Measurements from ENCODE around the gene CAPN10. TPM values are rescaled to one million over a fixed set of nuclear protein-coding genes. Genes with fewer than 3 reads are reported as not detected.

CAPN10 gene
- total RNA-seq, 1 donor from 2014 or later: 67.2 TPM

DNA sequence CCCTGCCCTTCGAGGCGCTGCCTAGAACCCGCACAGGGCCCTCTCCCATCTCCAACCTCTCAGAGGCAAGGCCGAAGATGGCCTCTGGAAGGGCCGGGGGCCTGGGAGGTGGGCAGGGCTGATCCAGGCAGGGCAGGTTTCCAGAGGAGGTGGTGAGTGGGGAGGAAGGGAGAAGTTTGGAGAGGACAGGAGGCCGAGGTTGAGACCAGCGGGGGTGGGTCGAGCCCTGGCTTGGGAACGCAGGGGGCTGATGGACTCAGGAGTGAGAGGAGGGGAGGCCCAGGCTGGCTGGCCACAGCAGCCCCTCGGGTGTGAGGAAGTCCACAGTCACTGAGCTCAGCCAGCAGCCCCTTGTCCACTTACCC, 10.5 kb downstream of the CAPN10 start:
- DNase-seq (ENCODE audit: low spot score, unreplicated experiment): no peak
- H3K9me3 Mint-ChIP-seq (ENCODE audit: low read depth): no peaks in the 10 kb centered on the region
- no peaks in the 10 kb centered on the region for H3K4me1 Mint-ChIP-seq (ENCODE audit: low read depth)
- H3K27ac Mint-ChIP-seq: no peak overlapping the region
- no peak overlapping the region for H3K4me3 Mint-ChIP-seq (ENCODE audit: low read depth)
- H3K36me3 Mint-ChIP-seq (ENCODE audit: insufficient read depth): peaks cover 2% of the 10 kb centered on the region
- no peaks in the 10 kb centered on the region for H3K27me3 Mint-ChIP-seq
- TF ChIP-seq CTCF (IDR thresholded peaks at IDR 0.05; ENCODE audit: unreplicated experiment): no peak

DNA sequence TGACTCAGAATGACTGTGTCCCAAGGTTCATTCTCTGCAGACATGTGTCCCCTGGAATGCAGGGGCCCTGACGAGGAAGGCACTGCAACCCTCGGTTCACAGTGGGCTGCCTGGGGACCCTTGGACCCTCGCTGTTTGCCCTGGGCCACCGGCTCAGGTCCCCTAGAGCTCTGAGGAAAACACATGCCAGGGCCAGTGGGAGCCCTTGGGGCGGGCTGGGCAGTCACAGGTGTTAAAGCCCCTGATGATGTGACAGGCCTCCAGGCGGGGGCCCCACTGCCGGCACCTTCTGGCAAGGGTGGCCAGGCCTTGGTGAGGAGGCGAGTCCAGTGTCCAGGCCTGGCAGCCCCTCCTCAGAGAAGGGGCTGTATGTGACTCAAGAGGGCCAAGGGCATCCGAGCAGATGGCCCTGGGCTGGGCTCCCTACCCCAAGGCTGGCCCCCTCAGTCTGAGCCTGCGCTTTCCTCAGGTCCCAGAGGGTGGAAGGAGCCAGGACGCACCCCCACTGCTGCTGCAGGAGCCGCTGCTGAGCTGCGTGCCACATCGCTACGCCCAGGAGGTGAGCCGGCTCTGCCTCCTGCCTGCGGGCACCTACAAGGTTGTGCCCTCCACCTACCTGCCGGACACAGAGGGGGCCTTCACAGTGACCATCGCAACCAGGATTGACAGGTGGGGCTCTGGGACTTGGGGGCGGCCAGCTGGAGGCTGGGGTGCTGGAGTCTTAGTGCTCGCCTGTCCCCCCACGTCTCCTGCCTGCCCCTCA, 11.1 kb downstream of the CAPN10 start:
- TF ChIP-seq CTCF (IDR thresholded peaks at IDR 0.05; ENCODE audit: unreplicated experiment): no peak
- H3K4me1 Mint-ChIP-seq (ENCODE audit: low read depth): no peaks in the 10 kb centered on the region
- H3K9me3 Mint-ChIP-seq (ENCODE audit: low read depth): no peaks in the 10 kb centered on the region
- no peak overlapping the region for H3K27ac Mint-ChIP-seq
- no peaks in the 10 kb centered on the region for H3K27me3 Mint-ChIP-seq
- peaks cover 2% of the 10 kb centered on the region for H3K36me3 Mint-ChIP-seq (ENCODE audit: insufficient read depth)
- H3K4me3 Mint-ChIP-seq (ENCODE audit: low read depth): no peak overlapping the region
- DNase-seq (ENCODE audit: low spot score, unreplicated experiment): no peak

DNA sequence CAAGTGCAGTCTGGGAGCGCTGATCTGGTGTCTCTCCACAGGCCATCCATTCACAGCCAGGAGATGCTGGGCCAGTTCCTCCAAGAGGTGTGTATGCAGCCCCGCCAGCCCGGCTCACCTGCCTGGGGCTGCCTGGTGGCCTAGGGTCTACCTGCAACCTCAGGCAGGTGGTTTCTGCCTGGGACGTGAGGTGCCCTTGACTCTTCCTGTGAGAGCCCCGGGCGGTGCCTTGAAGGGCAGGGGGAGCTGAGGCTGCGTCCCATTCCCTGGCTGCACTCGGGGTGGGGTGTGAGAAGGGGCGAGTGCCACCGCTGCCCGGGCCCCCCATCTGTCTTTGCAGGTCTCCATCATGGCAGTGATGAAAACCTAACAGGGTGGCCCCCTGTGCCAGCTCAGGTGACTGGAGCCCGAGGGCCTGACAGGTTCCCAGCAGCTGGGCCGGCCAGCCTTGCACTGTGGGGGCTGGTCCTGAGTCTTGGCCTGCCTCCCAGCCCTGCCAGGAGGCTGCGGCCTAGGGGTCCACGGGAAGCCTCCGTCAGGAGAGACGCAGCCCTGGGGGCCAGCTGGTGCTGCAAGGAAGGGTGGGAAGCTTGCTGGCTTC, 11.9 kb downstream of the CAPN10 start:
- no peak overlapping the region for H3K4me3 Mint-ChIP-seq (ENCODE audit: low read depth)
- no peaks in the 10 kb centered on the region for H3K9me3 Mint-ChIP-seq (ENCODE audit: low read depth)
- no peaks in the 10 kb centered on the region for H3K27me3 Mint-ChIP-seq
- no peaks in the 10 kb centered on the region for H3K4me1 Mint-ChIP-seq (ENCODE audit: low read depth)
- TF ChIP-seq CTCF (IDR thresholded peaks at IDR 0.05; ENCODE audit: unreplicated experiment): no peak
- H3K27ac Mint-ChIP-seq: no peak overlapping the region
- no peak for DNase-seq (ENCODE audit: low spot score, unreplicated experiment)
- H3K36me3 Mint-ChIP-seq (ENCODE audit: insufficient read depth): peaks cover 2% of the 10 kb centered on the region

GRCh38 chr2:240599141-240599583, 12.6 kb downstream of the CAPN10 start:
- Mint-ChIP-seq H3K27ac (no peak overlapping the region), H3K4me1 (ENCODE audit: low read depth) (no peaks in the 10 kb centered on the region), H3K36me3 (ENCODE audit: insufficient read depth) (peaks cover 2% of the 10 kb centered on the region), H3K27me3 (no peaks in the 10 kb centered on the region), H3K9me3 (ENCODE audit: low read depth) (no peaks in the 10 kb centered on the region), H3K4me3 (ENCODE audit: low read depth) (no peak overlapping the region)
- no peak for TF ChIP-seq CTCF (IDR thresholded peaks at IDR 0.05; ENCODE audit: unreplicated experiment)
- DNase-seq (ENCODE audit: low spot score, unreplicated experiment): no peak

DNA sequence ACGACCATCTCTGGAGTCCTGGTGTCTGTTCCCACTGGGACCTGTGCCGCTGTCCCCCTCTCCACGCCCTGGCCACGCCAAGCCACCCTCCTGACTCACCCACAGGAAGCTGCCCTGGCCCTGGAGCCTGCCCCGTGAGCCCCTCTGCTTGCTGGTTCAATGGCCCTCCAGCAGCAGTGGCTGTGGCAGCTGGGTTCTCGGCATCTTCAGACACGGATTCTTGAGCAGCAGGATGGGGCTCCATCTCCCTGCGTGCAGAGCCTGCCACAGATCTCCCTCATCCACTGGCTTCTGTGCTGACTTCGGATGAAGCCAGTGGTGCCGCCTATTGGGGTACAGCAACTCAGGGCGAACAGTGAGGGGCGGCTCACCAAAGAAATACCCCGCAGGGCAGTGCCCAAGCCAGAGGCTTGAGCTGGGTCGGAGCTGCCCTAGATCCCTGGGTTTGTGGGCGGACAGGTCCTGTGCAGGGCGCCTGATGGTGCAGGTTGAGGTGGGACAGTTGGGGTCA, 14.0 kb downstream of the CAPN10 start:
- no peak for DNase-seq (ENCODE audit: low spot score, unreplicated experiment)
- no peak overlapping the region for H3K27ac Mint-ChIP-seq
- H3K27me3 Mint-ChIP-seq: no peaks in the 10 kb centered on the region
- H3K36me3 Mint-ChIP-seq (ENCODE audit: insufficient read depth): peaks cover 2% of the 10 kb centered on the region
- no peak for TF ChIP-seq CTCF (IDR thresholded peaks at IDR 0.05; ENCODE audit: unreplicated experiment)
- H3K4me3 Mint-ChIP-seq (ENCODE audit: low read depth): no peak overlapping the region
- H3K4me1 Mint-ChIP-seq (ENCODE audit: low read depth): peaks cover 5% of the 10 kb centered on the region
- H3K9me3 Mint-ChIP-seq (ENCODE audit: low read depth): no peaks in the 10 kb centered on the region
